ENCODE data around the gene VPS9D1.

GRCh38 chr16:89717688-89718505 is 2.8 kb downstream of the VPS9D1 start:
- TF ChIP-seq CTCF (IDR thresholded peaks at IDR 0.05) (no peak), POLR2A (IDR thresholded peaks at IDR 0.05) (no peak)
